NOMO-1 treated with DMSO at 0.1 percent for 48 hours (cell line): Measurements from ENCODE around the gene PXDN.
"Not testable (repeated sequence)": the region's sequence is repeated elsewhere in the genome, so short reads cannot be mapped to it uniquely, and the experiment has no call there.

Source experiments
- DNase-seq: peaks from one replicate; lab custom pipeline; 2025; ENCODE audit not compliant: unreplicated experiment; lab: John Stamatoyannopoulos, UW

The PXDN gene

GRCh38 chr2:1744446-1745170, at the start of gene PXDN:
Gene PXDN, minus strand, starts transcription at chr2:1744515. Its CDS starts 60 bp downstream, at chr2:1744455.
- DNase-seq = no peak

DNA sequence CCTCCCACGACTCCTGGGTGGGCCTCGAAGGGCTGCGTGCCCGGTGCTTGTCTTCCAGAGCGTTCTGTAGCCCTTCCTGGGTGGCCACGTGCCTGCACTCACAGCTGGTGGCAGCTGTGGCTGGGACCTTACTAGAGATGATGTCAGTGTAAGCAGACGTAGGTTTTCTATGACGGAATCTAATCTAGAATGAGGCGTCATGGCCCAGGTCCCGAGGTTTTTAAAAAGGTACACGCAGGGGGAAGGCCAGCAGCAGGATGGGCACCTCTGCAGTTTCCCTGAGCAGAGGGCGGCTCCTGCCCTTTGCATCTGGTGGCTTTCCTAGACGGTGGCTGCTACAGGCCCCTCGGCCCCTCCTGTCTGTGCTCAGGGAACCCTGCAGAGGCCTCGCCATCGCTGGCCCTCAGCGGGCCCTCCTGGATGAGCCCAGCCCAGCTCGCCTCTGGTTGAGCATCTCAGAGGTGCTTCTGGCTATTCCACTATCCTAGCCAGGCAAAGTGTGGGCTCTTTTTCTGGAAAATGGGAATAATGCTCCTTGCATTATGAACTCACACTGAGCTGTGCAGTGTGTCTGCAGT, 49.6 kb upstream of the PXDN start:
- DNase-seq = no peak

- DNase-seq = no peak
These were observed 48.9 kb upstream of the PXDN start for GRCh38 chr2:1793001-1793867.

DNA sequence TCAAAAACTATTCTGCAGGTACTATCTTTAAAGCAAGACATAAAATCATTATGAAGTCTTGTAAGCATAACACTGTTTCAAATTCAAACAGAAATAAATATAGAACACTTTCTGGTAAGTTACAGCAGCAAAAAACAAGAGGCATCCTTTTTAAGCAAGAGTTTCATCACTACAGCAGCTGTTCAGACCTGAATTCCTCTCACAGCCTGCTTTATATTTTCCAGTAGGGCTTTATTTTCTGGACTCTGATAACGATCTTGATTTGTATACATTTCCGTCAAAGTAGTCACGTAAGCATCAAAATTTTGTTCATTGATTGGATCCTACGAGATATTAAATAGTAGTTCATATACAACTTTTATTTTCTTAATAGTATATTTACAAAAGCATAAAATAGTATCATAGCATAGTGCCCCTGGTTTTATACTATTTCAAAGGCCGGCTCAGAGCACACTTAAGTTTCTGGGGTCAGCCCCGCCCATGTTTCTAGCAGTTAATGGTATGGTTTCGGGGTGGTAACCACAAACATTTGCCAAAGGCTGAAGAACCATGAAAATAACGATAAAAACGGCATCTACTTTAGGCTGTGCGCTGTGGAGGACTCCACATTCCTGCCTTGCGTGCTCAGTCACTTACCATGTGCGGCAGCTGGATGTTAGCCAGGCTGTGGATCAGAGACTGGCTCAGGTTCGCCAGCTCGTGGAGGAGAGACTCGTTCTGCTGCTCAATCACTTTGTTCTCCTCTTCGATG, 47.5 kb upstream of the PXDN start:
- no peak for DNase-seq

GRCh38 chr2:1791006-1791605, 46.8 kb upstream of the PXDN start:
- DNase-seq = no peak

- no peak for DNase-seq
These were observed 46.2 kb upstream of the PXDN start for GRCh38 chr2:1790473-1790872.

- DNase-seq = no peak
These were observed 45.3 kb upstream of the PXDN start for GRCh38 chr2:1789610-1790009.

- no peak for DNase-seq
These were observed 44.2 kb upstream of the PXDN start for GRCh38 chr2:1788478-1788959.

DNA sequence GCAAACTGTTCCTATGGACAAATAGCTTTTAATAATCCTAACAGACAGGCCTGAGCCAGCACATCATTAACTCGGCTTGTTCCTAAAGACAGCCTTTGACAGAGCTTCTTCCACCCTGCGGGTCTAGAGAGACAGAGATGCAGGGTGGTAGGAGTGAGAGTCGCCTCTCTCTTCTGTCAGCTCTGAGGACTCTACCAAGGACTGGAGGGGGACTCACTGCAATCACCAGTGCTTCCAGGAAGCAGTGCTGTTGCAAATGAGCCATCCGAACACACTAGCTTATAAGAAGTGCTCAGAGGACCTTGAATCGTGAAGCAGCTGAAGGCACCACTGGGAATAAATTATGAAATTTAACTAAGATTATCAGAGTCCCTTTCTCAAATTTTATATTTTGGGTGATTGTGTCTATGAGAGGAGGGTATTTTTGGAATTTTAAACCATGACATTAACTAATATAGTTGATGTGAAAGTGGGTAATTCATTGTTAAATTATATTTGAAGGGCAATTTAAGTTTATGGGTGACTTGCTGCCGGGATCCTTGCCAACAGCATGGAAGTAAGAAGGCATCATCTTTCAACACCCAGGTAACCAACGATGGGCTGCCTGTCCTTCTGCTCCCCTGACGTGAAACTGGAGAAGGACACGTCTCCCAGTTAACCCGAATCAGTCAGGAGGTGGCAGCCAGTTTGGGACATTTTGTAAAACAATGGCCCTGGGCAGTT, 43.6 kb upstream of the PXDN start:
- DNase-seq = no peak

GRCh38 chr2:1784986-1785617, 40.8 kb upstream of the PXDN start:
- no peak for DNase-seq

- no peak for DNase-seq
These were observed 39.8 kb upstream of the PXDN start for GRCh38 chr2:1784087-1784486.

- no peak for DNase-seq
These were observed 38.2 kb upstream of the PXDN start for GRCh38 chr2:1782514-1782913.

- no peak for DNase-seq
These were observed 37.2 kb upstream of the PXDN start for GRCh38 chr2:1781291-1782080.

- DNase-seq = no peak
These were observed 36.4 kb upstream of the PXDN start for GRCh38 chr2:1780693-1781092.

DNA sequence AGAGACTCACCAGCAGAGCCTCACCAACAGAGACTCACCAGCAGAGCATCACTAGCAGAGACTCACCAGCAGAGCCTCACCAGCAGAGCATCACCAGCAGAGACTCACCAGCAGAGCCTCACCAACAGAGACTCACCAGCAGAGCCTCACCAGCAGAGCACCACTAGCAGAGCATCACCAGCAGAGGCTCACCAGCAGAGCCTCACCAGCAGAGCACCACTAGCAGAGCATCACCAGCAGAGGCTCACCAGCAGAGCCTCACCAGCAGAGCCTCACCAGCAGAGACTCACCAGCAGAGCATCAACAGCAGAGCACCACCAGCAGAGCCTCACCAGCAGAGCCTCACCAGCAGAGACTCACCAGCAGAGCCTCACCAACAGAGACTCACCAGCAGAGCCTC, 35.7 kb upstream of the PXDN start:
- DNase-seq = not testable (repeated sequence)

DNA sequence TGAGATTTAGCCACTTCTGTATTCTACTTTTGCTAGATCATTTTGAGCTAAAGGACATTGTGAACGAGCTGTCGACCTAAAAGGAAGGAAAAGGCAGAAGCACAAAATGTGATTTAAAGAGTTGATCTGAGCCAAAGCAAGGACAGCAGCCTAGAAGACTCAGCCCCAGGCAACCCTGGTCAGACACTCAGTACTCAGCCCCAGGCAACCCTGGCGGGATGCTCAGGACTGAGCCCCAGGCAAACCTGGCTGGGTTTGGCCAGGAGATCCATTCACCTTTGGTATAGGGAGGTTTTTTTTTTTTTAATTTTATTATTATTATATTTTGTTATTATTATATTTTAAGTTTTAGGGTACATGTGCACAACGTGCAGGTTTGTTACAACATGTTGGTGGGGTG, 34.3 kb upstream of the PXDN start:
- no peak for DNase-seq

GRCh38 chr2:1777781-1778180, 33.5 kb upstream of the PXDN start:
- no peak for DNase-seq

- DNase-seq = no peak
These were observed 32.8 kb upstream of the PXDN start for GRCh38 chr2:1777156-1777555.

DNA sequence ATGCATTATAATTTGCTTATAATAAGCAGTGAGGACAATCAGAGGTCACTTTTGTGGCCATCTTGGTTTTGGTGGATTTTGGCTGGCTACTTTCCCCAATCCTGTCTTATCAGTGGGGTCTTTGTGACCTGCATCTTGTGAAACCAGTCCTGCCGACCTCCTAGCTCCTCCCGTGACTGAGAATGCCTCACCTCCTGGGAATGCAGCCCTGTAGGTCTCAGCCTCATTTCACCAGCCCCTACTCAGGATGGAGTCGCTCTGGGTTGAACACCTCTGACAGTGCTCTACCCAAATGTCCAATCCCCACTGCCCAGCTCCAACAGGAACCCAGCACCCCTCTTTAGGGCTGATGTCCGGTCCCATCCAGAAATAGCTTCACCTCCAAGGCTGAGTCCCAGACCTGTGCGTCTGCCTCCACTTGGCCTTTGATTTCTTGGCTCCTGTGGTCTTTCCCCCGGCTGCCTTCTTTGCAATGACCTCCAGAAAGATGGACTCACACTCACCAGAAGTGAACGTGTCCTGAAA, 31.3 kb upstream of the PXDN start:
- no peak for DNase-seq
